Esophagus squamous epithelium (tissue), 4 donors: ENCODE data around the gene SPATA31E1.

Experiments
- CTCF ChIP-seq, 6 experiments: fragments of 450-650 bp in 4 of 6; fragments of 200-600 bp in 2 of 6; sonication (generic) in 2 of 6; IDR thresholded peaks; one replicate each; pipeline ENCODE4 v1.5.1; 2016 to 2019; ENCODE audit warnings: antibody characterized with exemption in 6 of 6, mild to moderate bottlenecking in 4 of 6, moderate library complexity in 4 of 6
- POLR2A ChIP-seq, 4 donors: fragments of 450-650 bp; IDR thresholded peaks; one replicate each; pipeline ENCODE4 v1.6.1; 2017; ENCODE audit warnings: antibody characterized with exemption in 4 of 4, mild to moderate bottlenecking in 4 of 4, moderate library complexity in 3 of 4

DNA sequence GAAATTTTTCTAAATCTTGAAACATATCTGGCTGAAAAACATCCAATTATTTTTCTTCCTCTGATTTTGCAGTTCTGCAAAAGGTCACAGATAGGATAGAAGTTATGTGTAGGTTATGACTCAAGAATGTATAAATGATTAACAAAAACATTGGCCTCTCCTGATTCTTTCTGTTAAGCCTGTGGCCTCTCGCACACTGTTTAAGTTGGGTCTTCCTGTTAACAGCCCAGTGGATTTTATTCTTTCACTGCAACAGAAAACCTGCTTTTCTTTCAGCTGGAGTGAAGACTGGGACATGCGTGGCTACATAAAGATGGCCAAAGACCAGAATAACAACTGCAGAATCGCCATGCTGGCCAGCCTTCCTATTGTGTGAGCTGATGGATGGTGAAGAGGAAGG, 17.1 kb upstream of the SPATA31E1 start:
- TF ChIP-seq CTCF (IDR thresholded peaks at IDR 0.05) (no peak), POLR2A (IDR thresholded peaks at IDR 0.05) (no peak)
